HG03378 (cell line): ENCODE data around the gene MREG.

Experiments used
- ATAC-seq: cut with Tn5 transposase; IDR thresholded peaks from one replicate; pipeline ENCODE4 v1.9.1; 2021; ENCODE audit warnings: mild to moderate bottlenecking, moderate library complexity; ENCODE audit not compliant: unreplicated experiment

MREG gene

DNA sequence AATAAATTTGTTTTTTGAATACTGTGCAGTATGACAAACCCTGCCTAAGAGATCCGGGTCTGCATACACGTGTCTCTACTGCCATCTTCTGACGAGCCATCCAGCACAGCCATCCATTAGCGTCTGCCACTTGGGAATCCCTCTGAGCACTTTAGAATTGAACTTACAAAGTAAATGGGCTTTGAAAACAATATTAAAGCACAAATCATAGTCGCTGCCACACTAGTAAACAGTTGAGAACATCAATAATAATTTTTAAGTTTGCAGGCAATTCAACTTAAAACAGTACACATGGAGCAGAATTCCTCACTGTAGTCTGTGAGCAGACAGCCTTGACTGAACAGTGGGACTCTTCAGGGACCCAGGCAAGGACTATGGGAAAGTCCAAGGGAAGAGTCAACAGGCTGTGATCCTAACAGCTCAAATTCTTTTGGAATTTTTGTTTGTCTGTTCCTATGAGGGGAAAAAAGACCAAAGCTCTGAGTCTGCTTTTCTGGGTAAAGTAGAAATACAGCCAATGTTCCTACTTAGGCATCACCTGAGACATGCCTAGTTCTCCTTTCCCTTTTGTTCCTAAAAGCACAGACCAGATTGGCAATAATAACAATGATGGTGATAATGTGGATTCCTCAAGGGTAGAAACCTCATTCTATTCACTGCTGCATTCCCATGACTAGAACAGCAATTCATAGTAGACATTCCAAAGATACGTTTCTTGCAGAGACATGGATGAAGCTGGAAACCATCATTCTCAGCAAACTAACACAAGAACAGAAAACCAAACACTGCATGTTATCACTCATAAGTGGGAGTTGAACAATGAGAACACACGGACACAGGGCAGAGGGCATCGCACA lies 92.9 kb downstream of the MREG start:
- peak; percentile 75 for ATAC-seq

DNA sequence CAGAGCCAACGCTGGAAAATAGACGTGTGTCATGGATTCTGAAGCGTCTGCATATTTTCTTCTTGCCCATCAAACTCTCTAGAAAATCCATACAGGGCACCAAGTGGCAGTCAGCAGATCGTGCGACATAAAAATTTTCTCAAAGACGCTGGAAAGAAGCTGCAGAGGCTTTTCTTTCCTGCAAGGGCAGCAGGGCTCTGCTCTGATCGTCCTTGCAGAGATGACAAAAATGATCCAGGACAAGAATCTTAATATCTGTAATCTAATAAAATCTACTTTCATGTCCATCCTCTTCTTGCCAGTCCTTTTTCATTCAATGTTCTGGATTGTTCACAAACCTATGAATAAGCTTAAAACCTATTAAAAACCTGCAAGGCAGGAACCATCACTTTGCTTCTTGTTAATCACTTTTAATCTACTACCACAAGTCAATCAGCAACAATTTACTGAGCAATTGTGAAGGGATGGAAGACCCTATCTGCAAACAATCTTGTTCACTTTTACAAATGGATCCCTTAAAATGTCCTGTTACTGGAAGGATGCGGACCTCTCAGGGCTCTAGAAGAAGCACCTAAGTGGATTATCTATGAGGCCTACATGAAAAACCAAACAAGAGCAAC lies 93.6 kb downstream of the MREG start:
- ATAC-seq = no peak

DNA sequence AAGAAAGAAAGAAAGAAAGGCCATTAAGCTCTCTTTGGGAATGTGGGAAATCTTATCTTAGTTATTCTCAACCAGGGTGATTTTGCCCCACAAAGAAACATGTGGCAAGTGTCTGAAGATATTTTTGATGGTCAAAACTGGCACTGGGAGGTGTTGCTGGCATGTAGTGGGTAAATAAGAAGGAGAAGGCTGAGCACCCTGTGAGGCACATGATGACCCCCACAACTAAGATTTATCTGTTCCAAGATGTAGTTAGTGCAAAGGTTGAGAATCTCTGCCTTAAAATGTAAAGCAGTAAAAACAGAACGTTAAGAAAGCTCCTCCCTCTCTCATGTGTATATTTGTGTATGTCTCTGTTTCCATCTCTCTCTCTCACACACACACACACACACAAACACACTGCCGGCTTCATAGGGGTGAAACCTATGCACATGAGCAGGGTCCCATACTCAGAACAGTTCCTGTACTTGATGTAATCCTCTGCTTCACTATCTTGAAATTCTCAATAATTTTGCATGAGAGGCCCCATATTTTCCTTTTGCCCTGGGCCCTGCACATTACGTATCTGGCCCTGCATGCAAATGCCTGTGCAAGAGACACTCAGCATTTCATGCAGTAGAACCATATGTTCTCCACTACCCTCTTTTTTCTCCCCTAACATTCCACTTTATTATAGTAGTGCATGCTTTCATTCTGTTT lies 94.3 kb downstream of the MREG start:
- no peak for ATAC-seq

DNA sequence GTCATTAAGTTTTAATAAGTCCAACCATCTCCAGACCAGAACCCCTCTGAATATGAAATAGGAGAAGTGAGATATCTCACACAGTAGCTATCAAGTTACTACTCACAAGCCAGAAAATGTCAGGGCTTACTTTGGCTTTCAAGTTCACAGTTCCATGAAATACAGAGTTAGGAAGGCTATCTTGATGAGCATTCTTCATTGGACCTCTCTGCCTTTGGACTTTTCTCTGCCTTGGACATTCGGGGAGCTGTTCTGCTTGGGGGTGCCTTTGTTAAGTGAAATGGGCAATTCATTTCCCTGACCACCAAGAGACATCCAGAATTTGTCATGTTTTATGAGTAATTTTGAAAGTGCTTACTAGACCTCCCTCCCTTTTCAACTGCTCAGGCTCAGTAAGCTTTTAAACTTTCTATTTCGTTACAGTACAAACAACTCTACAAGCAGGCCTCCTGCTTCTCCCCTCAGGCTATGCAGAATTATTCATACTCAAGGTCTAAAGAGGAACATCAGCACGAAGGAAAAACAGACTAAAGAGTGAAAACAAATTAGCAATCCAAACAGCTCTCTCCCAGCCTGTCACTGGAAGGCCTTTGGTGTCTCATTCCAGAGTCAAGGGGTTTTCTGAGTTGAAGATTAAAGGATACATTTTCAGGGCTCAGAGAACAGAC lies 95.3 kb downstream of the MREG start:
- peak; percentile 86 for ATAC-seq

DNA sequence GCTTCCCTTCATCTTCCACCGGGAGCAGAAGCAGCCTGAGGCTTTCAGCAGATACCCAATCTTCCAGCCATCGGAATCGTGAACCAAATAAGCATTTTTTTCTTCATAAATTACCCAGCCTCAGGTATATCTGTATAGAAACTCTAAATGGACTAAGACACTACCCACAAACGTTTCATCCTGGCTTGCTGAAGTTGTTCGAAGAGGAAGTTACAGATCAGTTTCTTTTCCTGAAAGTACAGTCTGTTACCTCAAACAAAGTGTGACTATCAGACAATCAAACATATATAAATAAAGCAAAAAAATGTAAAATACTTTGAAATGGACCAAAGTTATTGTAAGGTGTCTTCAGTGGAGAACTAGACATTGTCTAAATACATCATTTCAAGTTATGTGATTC lies 97.9 kb downstream of the MREG start:
- ATAC-seq = no peak

DNA sequence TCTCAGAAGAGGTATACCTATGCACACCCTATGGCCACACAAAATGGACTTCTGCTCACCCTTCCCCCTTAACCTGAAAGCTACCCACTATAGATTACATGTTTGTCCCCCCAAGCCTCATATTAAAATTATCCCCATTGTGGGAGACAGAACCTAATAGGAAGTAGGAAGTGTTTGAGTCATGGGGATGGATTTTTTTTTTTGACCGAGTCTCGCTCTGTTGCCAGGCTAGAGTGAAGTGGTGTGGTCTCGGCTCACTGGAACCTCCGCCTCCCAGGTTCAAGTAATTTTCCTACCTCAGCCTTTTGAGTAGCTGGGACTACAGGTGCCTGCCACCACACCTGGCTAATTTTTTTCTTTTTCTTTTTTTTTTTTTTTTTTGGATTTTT lies 98.6 kb downstream of the MREG start:
- no peak for ATAC-seq

DNA sequence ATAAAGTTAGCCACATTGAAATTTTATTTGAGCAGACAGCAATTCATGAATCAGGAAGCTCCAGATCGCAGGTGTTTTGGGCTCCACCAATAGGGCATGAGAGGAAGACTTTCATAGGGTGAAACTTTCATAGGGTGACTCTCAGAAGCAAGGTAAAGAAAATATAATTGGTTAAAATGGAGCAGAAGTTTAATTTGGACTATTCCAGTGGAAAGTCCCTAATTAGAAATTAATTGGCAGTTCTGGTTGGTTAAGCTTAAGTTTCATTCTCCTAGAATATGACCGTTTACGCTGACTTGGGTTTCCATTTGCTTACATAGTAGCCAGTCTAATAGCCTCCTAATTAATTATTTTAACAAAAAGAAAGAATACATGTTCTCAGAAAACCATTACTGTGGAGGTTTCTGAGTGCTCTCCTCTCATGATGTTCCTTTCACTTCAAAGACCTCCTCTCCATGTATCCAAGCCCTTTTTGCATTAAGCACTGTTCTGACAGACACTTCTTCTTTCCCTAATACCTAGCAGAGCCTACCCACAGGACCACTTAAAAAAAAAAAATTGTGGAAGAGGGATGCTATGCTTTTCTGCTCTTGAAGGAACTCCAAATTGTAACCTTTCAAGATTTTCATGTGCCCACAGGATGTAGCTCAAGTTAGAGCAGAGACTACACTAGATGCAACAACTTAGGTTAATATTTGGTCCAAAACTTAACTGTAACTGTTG lies 99.1 kb downstream of the MREG start:
- ATAC-seq = no peak

DNA sequence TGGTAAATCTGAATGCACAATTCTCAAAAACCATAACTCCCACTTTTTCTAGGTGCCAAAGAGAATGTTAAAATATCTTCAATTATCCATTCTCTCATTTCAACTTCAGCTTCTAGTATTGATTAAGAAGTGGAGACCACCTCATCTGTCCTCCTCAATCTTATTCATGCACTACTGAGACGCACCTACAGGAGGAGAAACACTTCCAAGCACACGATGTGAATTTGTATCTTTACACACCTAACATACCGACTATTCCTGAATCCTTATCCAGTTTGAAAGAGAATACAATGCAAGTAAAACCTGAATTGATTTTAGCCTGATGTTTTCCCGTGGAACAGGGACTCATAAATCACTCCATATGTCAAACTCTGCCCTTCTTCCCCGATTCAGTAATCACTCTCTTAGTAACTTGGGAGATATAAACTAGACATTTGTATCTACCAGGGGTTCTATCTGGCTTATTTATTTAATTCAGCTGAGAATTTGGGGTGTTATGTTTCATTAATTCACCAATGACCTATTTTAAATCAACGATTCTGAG lies 101.0 kb downstream of the MREG start:
- ATAC-seq = no peak

DNA sequence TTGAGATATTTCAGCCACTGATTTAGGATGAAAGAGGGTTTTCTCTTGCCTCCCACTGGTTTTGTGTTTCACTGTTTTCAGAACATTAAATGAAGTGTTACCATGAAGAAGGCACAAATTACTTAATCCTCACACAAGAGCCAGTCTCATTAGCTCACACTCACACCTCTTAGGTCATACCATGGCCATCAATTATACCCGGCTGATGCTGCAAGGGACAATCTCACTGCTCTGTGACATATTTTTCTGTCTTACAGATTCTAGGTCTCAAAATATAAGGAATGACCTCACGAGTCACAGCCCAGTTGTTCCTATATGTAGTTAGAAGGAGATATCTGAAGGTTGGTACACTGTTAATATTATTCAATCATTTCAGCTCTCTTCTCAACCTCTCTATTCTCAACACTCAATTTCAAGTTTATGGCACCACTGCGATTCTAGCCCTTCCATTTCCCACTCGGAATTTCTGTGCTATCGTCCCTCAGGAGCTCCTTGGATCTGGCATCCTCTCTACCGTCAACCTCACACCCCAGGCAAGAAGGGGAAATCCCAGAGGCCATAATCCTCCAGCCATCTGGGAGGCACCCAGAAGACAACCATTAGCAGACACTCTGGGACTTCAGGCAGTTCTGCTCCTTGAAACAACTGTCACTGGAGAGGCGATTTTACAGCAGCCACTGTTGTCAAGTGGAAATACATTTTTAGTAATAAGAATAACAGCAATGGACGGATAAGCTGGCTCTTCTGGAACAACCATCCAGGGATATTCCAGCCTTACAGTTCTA lies 101.9 kb downstream of the MREG start:
- ATAC-seq = no peak

DNA sequence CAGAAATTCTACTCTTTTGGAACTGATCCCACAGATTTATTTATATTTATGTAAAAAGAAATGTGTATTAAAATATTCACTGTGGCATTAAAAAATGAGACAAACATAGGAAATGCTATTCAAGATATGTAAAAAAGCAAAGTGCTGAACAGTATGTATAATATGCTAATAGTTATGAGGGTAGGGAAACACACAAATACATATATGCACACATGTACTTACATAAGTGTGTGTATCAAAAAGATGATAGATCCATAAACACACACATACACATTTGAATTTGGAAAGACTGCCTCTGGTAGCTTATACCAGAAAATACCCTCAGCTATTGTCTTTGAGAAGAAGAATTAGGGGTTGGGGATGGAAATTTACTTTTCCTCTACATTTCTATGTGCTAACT lies 103.2 kb downstream of the MREG start:
- ATAC-seq = no peak

DNA sequence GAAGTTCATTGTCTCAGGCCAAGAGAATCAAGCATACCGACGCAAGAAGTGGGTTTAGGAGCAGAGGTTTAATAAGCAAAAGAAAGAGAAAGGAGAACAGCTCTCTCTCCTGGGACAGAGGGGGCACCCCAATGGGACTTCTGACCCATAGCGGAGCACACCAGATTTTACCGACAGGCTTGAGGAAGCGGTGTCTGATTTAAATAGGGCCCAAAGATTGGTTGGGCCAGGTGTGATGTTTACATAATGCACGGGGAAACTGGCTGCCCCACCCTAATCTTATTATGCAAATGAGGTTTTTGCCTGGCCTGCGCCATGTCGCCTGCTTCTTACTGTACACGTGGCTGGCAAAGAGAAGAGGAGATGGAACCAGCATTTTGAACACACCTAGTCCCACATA lies 106.2 kb downstream of the MREG start:
- ATAC-seq = no peak

DNA sequence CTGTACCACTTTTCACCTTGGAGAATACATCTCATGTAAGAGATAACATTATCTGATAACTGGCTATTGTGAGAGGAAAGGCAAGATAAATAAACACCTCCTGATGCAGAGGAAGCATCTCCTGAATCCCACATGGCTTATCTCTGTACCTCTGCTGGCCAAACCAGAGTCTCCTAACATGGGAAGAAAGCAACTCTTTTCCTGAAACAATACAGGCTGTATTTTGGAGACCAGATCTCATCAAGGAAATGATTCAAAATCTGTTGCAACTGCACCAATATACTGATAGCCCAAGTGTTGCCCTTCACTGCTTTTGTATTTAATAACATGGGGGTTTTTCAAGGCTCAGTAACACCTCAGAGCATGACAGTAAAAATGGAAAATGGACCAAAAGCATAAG lies 106.9 kb downstream of the MREG start:
- no peak for ATAC-seq

DNA sequence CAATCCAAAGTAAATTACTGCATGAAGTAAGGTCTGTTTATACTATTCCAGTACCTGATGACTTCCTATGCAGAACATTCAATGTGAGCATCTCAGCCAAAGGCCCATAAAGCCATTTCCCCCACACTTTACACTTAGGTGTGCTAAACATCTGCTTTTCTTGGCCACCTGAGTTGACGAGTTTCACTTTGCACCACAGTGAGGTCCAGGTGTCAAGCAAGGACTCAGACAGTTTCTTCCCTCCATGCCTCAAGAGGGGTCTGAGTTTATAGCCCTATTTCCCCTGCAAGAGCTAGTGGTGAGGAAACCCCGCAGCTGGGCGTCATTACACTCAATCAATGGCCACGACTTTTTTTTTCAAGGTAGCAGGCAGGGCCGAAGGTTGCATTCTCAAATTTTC lies 107.7 kb downstream of the MREG start:
- ATAC-seq = no peak

DNA sequence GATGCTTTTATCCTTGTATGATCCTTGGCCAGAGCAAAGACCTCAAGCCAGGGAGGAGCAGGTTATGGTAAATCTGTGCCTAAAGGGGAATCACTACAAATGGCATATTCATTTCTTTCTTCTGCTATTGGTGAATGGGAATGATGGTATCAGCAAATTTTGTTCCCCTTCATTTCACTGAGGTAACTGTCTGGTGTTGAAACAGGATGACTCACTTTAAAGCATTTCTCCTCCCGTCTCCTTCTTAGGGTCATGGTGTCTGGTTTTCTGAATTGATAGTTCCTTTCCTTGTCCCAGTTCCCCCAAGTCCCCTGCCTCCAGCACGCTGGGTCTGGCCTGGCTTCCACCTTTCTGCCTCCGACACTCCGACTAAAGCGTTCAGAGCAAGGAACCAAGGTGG lies 109.2 kb downstream of the MREG start:
- no peak for ATAC-seq

DNA sequence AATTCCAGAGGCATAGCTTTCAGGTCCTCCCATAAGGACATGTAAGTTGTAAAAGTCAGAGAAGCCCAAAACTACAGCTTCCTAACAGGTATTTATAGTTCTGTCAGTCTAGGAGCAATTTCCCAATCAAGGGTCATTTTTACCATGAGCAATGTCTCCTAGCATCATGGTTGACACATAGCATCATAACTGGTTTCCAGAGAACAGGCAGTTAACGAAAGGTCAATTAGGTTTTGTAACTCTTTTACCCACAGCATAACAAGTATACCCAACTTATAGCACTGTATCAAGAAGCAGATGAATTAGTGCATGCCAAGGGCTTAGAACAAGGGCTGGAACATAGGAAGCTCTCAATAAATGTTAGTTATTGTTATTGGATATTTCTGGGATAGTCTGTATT lies 110.1 kb downstream of the MREG start:
- no peak for ATAC-seq

DNA sequence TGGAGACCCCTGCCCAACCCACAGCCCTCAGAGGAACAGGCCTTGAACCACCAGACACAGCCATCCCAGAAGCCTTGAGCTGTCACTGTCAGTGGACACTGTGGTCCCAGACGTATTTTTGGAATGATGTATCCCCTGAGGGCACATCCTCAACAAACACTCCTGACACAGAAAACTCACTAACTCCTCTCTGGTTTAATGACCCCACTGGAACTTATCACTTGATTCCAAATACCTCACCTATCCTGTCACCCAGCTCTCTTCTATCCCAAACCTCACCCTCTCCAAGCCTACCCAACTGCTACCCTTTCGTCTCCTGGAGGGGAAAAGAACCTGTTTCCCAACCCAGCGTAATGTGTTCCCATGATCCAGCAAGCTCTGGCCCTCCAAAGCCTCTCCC lies 111.6 kb downstream of the MREG start:
- ATAC-seq = no peak

DNA sequence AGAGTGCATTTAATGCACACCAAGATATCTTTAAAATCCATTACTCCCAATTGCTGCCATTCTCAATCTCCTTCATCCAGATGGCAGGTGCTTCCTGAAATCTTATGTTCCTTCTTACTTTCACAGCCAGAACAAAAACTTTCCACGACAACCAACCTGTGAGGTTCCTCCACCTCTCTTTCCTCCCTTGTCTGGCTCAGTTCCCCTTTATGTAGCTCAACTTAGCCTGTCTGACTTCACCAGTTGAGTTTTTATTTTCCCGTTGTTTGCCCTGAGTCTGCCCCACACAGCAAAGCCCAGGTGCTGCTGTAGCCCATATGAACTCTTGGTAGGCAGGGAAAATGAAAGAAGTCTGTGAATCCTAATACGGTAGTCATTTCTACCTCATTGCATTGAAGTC lies 112.5 kb downstream of the MREG start:
- ATAC-seq = peak; percentile 64

DNA sequence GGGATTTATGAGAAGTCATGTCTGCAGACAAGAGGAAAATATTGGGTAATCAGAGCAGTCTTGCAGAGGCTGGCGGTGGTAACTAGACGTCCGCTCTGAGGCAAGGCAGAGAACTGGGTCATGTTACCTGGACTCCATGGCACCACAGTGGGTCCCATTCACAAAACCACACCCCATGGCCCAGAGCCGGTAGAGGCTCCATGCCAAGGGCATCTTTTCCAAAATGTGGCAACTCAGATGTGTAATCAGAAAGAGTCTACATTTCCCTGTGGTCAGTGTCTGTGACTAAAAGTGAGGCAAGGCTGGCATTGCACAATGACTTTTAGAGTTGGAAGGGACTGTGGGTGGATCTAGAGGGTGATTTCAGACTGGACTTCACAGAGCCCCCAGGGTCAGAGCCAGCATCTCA lies 113.1 kb downstream of the MREG start:
- ATAC-seq = no peak

DNA sequence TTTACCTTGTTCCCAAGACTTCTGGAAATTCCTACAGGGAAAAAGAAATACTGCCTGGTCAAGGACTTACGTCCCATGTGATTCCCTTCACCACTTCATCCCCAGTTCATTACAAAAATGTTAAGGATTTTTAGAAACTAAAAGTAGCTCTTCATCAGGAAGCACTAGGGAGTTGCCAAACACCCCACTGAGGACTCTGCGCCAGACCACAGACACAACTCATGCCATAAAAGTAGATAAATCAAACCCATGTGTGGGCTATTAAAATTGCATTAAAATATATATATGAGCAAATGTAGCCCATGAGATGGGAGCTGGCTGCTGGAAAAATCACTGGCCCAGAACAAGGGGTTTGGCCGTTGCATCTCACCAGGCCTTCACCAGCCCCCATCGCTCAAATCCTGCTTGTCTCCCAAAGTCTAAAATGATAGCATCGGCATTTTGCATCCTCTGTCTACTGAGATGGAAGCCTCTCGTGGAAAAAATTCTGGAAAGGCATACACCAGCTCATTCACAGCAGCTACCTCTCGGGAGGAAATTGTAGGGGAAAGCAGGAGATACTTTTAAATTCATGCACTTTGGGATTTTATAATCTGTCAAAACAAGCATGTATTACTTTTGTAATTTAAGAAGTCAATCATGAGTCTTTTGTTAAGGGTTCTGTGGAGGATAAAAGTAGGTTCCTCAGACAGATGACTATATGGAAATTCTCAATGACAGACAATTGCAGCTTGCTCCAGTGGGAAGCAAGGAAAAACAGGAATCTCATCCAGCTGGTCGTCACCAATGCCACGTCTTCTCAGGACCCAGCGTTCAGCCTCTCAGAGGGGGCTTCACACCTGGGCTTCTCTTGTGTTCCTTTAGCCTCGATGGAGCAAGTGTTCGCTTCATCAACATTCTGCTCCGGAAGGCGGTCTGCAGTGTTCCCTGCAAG lies 113.9 kb downstream of the MREG start:
- no peak for ATAC-seq
